GM19239 (cell line): Measurements from ENCODE around the gene ABTB2.

Experiments
- DNase-seq: peaks from one replicate; pipeline ENCODE4 v3.0.0; 2011; ENCODE audit warnings: low spot score; ENCODE audit not compliant: insufficient read length
- FAIRE-seq: peaks from 2 replicates; lab custom pipeline; 2011; peaks lifted over from hg19 to GRCh38; lab: Jason Lieb, UNC

ABTB2 gene

DNA sequence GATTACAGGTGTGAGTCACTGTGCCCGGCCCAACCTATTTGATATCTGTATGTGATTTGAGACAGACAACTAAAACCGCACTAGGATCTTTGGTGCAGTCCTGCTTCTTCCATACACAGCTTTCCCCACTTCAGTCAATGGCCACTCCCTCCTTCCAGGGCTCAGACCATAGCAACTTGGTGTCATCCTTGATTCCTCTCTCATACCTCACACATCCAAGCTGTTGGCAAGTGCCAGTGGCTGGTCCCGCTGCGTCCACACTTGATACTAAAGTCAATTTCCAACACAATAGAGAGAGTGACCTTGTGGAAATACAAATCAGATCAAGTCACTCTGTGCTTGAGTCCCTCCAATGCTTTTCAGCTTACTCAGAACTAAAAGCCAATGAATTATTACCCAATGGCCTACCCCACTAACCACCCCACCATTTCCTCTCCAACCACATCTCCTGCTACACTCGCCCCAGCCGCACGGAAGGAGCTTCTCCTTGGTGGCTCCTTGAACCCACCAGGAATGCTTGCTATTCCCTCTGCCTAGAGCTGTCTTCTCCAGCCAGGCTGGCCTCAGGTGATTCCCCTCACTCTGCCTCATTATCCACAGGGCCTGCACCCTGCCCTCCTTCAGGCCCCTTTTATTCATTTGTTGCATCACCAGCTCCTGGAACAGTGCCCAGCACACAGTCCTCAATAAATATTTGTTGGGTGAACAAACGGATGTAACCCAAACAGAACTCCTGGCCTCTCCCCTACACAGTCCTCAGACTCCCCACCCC, 12.9 kb downstream of the ABTB2 start:
- no peak for FAIRE-seq
- DNase-seq, result no peak

DNA sequence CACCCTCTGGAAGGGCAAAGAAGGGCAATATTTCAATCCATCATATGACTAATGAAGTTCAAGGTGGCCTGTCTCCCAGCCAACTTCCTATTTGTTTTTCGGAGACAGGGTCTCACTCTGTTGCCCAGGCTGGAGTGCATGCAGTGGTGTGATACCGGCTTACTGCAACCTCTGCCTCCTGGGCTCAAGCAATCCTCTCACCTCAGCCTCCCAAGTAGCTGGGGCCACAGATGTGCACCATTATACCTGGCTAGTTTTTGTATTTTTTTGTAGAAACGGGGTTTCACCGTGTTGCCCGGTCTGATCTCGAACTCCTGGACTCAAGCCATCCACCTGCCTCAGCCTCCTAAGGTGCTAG, 13.4 kb downstream of the ABTB2 start:
- FAIRE-seq, result no peak
- DNase-seq, result no peak

DNA sequence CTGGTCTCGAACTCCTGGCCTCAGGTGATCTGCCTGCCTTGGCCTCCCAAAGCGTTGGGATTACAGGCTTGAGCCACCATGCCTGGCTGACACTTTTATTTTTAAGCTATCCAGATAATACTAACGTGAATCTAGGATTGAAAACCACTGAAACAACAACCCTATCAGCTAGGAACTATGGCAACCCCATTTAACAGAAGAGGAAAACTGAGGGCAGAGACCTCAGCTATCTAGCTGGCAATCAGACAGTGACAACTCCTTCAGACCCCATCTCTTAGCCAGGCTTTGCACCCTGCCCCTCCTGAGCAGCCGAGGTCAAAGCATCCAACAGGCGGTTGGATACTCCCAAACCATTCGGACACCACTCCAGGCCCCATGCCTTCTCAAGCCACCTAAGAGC, 14.1 kb downstream of the ABTB2 start:
- DNase-seq (no peak), FAIRE-seq (no peak)

DNA sequence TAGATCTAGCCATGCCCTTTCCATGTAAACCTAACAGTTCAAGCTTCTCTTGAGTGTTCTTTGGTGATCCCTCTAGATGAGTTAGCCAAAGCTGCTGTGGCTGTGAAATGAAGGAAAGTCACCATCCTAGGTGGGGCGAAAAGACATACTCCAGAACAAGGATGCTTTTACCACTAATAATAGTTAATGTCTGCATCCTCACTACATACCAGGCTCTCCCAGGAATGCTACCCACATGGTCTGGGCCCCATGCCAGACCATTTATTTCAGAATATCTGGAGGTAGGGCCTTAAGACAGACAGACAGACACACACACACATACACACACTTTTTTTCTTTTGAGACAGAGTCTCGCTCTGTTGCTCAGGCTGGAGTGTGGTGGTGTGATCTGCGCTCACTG, 14.7 kb downstream of the ABTB2 start:
- FAIRE-seq (no peak), DNase-seq (no peak)

DNA sequence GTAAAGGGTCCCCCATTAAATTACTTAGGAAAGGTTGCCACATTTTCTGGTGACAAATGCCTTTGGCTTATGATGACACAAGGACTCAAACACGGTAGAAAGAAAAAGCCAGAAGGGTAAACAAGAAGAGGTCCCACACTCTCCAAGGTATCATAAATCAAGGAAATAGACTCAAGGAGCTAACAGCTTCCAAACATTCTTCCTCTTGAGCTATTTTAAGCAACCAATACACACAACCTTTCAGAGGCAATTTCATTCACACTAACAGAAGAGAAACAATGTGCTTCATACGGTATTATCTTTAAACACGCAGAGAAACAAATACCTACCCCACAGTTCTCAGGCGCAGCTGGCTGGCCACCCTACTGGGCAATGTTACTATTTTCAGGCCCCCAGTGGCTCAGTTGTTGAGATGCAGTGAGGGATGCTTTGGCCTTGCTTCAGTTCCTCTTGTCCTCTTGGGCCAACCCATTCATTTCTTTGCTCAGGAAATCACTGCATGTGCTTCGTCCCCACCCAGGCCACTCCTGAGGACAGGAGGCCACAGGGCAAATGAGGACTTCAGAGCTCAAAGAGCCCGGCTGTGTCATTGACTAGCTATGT, 15.8 kb downstream of the ABTB2 start:
- DNase-seq, result no peak
- no peak for FAIRE-seq

DNA sequence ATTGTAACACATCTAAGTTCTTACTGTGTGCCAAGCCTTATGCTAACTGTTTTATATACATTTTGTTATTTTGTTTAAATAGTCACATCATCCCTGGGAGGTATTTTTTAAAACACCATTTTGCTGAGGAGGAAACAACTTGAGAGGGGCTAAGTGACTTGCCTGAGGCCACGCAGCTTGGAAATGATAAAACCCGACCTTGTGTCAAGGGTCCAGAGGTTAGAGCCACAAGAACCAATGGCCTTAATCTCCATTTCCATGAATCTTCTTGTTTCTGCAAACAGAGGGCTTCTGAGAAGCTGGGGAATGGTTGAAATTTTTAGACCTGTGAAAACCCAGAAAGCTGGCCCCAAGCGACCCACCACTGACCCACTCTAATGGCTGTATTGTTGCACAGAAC, 16.7 kb downstream of the ABTB2 start:
- DNase-seq, result no peak
- no peak for FAIRE-seq

DNA sequence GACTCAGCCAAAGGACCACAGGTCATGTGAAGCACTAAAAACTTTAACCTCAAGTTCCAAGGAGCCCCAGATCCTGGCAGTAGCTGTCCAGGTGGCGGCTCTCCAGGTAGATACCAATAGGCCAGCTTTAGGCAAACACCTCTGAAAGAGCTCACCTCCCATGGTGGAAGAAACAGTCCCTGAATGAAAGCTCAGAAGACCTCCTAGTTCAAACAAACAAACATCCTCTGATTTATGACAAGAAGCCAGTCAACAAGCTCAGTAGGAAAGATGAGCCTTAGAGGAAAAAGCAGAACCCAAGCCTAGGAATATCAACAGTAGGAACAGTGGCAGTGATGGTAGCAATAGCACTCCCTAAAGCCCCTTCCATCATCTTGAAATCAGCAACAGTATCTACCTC, 17.2 kb downstream of the ABTB2 start:
- no peak for FAIRE-seq
- DNase-seq, result no peak

DNA sequence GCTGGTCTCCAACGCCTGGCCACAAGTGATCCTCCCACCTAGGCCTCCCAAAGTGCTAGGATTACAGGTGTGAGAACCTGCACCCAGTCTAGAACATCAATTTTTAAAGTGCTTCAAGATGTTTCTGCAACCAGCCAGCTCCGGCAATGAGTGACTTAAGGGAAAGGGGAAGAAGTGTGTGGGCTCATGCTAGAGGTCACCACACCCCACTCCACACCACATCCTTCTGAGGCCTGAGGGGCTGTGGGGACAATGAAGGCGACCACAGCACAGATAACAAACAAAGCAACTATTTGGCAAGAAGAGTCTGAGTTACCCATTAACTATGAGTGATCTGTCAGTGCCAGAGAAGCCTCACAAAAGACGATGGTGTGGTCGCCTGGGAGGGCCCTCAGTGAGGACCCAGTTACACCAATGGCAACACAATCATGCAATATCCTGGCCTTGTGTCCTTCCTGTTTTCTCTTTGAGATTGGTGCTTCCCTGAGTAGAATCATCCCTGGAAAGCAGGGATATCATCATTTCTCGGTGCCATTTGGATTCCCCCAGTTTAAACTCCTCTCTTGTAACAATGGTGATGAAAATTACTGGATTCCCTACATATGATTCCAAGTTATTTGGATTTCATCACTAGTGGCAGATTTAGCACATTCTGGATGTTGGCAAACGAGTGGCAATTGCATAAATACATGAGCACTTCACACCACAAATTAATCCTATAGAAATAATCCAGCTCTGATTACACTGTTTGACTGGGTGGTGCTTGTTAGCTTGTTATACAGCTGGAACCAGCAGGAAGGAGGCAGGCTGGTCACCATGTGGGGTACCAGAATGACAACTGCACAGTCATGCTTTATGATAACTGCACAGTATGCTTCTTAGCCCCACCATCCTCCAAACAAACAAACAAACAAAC, 18.4 kb downstream of the ABTB2 start:
- DNase-seq, result peak; percentile 28
- peak; percentile 83 for FAIRE-seq

DNA sequence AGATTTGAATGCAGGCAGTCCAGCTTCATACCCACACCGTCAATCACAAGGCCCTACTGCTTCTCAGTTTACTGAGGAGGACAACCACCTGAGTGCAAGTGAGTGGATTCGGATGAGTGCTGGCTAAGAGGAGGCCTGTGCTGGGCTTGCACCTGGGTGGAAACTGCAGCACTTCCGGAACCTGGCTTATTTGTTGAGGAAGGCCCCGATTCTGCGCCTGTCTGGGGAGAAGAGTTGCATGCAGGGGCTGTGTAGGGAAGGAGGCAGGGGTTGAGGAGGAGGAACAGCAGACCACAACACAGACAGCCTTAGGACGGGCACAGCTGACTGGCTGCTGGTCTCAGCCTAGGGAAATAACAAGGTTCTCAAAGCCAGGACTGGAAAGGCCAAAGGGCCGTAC, 20.8 kb downstream of the ABTB2 start:
- DNase-seq (no peak), FAIRE-seq (no peak)

DNA sequence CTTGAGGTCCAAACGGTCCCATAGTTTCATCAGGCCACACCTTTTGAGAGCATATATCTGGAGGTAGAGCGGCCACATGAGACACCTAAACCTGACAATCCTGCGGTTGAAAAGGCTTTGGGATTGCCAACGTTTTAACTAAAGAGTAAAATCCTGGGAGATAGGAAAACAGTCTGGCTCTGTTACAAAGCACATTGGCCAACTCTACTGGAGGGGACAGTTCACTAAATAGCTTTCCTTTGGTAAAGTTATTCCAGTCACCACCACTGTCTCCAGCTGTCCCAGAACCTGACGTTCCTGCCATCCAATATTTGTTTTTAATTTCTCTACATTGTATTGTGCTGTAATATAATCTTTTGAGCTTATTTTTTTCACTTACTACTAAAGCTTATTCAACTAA, 22.0 kb downstream of the ABTB2 start:
- FAIRE-seq (no peak), DNase-seq (no peak)

DNA sequence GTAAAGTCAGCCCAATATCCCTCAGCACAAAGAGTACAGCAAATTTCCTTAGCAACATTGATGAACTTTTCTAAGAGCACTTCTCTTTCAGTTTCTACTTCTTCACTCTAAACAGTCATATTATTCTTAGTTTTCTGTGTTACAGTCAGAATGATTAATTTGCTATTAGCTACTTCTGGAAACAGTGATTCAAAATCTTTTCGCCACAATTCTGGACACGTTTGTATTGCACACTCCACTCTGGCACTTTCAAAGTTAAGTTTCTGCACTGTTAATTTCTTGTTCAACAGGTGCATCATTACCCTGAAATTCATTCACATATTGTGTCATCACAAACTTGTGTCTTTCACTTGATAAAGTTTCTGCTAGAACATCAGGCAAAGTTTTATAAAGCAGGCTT, 22.5 kb downstream of the ABTB2 start:
- DNase-seq (no peak), FAIRE-seq (peak; percentile 65)

DNA sequence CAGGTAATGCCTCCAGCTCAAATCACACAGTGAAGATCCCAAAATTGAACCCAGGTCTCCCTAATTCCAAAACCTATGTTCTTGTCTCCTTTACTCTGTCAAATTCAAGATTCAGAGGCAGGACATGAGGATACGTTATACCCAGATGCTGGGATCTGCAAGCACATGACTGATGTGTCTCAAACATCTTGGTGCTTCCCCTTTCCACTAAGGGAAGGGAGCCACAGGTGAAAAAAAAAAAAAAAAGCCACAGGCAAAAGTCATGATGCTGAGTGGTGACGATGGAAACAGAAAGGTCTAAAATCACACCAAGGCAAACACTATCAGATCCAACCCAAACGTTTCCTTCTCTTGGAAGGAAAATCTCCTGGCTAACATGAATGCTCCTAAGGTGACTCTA, 24.0 kb downstream of the ABTB2 start:
- peak; percentile 79 for FAIRE-seq
- DNase-seq, result no peak

DNA sequence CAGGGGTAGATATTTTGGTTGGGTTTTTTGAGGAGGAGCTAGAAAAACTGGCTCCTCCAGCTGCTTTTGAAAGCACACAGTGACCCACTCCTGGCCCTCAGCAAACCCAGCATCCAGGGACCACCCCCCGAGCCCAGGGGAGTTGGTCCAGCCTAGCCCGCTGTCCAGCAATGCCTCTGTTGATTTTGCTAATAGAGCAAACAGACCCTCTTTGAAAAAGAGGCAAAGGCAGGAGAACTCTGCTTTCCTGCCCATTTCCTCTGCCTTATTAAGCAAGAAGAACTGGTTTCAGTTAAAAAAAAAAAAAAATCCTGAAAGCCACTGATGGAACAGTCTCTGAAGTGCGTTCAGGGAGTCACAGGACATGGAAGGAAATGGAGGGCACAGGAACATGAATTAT, 25.3 kb downstream of the ABTB2 start:
- DNase-seq (no peak), FAIRE-seq (no peak)

DNA sequence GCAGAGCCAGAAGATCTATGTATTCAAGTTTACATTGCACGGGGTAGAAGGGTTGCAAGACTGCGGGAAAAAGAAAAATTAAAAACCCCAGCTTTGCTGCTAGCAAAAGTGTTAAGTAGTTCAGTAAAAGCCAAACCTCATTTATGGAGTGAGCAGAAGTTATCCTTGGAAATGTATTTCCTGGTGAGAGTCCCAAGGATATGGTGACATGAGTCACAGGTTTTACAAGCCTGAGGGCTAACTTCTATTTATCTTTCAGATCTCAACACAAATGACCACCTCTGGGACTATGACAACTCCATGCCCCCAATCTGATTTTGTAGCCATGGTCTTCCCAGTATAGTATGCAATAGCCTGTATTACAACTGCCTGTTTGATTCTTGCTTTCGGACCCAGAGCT, 26.1 kb downstream of the ABTB2 start:
- FAIRE-seq, result no peak
- DNase-seq, result no peak

DNA sequence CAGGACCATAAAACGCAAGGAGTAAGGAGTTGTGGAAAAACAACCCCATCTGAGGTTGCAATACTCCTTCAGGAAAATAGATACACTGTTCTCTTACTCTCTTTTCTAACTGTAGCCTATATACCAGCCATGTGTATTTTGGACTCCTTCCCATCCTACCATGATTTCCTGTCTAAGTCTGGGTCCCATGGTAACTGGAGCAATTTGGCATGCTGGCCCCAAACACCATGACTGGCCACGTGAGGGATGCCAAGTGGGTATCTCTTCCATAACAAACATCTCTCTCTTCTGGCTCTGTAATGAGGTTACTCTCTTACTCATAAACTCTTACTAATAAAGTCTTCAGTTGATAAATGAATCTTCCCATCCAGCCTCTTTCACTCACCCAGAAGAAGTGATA, 26.5 kb downstream of the ABTB2 start:
- DNase-seq (no peak), FAIRE-seq (no peak)

DNA sequence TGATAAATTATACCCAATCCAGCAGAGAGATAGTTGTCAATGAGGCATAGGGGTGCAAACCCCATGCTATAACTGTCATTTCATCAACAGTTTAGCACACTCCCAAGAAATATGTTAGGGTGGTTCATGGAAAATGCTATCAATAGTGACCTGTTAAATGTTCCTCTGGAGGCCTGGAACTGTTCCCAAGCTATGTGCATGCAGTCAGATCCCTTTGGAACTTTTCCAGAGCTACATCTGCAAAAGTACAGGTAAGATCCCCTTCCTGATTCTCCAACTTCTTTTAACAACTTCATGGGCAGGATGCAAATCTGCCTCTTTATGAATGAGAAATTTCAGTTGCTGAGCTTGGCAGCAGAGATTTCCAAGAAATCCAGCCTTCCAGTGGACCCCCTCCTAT, 27.2 kb downstream of the ABTB2 start:
- DNase-seq, result no peak
- no peak for FAIRE-seq

DNA sequence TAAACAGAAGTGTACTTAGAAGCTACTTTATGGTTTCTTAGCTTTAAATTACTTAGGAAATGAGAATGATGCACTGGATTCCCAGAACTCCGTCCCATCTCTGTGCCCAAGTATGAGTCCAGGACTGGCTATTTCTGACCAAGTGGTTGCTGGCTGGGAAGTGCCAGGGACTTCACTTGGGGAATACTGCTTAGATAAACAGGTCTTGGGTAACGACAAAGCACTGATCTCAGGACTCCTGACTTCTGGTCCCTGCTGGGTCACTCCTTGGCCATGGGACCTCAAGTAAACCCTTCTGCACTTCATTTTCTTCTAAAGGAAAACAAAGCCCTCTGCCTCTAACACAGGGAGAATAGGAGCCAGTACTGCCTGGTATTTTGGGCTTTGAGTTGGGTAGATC, 27.9 kb downstream of the ABTB2 start:
- DNase-seq (no peak), FAIRE-seq (no peak)

DNA sequence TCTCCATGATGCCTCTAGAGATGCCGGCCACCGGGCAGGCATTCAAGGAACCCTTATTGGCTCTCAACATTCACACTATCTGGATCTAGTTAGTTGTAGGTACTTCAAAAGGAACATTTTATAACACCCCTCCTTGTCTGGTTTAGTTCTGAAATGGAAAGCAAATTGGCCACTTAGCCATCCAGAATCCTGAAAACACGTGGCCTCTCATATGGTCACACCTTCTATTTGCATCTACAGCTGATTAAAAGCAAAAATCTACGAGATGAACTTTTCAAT, 29.2 kb downstream of the ABTB2 start:
- DNase-seq (no peak), FAIRE-seq (no peak)

DNA sequence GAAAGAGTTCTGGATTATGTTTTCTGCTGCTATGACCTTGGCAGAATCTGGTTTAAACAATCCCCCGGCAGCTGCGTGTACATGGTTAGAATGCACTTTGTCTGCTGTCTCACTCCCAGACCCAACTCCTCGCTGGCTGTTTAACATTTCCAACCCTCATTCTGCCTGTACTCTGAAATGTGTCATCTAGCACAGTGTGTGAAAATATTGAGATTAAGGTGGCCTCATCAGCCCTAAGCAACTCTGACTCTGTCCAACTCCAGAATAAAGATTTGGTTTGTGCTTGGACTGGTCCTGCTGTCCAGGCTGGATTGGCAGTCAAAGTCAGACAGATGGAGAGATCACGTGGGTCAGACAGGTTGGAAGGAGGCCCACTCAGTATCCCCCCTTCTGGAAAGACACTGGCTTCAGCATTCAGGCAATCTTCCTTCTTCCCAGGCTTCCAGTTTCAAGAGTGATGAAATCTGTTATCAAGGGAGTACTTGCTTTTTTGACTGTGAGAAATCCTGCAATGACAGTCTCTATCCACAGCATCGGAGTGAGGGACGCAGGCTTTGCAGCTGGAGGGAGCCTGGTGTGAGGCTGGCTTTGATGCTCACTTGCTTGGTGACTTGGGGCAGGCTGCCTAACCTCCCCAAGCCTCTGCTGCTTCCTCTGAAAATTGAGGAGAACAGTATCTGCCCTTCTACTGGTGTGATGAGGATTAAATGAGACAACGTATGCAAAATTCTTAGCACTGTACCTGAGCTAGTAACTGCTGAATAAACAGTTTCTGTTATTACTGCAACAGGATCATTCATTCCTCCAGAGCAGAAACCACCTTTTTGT, 29.8 kb downstream of the ABTB2 start:
- DNase-seq (no peak), FAIRE-seq (no peak)

DNA sequence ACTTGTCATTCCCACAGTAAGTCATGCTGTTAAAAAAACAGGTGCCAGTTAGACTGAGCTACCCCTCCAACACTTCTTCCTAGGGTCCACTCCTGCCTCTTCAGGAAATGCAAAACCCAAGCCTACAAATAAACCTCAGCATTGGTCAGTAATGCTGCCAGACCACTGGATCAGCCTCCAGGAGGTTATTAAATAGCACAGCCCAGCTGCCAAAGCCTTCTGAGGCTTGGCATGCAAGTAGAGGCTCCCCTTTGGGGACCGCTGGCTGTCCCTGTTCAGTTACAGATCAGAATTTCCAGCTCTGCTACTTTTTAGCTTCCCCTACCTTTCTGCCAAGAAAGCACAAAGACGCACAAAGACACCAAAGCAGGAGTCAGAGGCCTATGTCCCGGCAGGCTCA, 33.3 kb downstream of the ABTB2 start:
- FAIRE-seq, result no peak
- no peak for DNase-seq

DNA sequence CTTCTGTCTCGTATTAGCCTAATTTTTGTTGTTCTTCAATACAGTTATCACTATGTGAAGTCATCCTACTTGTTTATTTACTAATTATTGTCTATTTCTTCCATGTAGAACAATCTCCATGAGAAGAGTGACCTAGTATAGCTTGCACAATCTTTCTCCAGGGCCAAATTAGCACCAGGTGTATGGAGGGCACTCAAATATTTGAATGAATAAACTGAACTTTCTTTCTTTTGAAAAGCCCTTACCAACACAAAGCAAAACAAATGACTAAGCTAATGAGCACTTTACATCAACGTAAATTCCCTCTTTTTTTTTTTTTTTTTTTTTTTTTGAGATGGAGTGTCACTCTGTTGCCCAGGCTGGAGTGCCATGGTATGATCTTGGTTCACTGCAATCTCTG, 34.2 kb downstream of the ABTB2 start:
- DNase-seq, result no peak
- FAIRE-seq, result no peak
